Measurements from ENCODE around the gene ANKS6. TPM values are rescaled to one million over a fixed set of nuclear protein-coding genes. Genes with fewer than 3 reads are reported as not detected.

ANKS6 gene
- total and polyA plus RNA-seq, 2 experiments from 2014 or later, result 36.9 to 59.0 TPM

DNA sequence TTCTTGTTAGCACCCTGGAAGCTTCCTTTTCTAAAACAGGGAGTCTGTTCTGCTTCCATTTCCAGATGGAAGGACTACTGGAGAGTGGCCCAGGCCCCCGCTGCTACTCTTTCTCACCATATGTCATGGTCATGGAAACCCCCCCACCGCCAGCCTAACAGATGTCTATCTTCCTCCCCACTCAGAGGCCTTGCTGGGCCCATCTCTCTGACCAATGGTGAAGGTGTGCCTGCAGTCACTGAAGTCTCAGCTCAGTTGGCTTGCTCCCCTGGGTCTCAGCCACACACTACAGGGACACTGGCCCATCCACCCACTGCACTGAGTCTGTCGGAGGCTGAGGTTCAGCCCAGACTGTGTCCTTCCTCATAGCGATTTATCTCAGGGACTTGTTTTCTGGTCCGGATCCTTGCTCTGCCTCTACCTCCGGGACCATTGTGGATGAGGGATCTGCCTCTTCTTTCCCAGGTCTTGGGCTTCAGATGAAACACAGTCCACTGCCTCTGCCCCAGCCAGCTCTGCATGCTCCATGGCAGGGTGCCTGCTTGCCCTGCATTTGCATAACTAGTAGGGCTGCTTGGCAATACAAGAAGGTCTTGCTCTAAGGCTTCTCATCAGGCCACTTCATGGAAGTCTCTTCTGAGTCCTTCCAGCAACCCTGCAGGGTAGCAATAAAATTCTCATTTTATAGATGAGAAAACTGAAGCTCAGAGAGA is 42.0 kb upstream of the ANKS6 start:
- H3K79me2 ChIP-seq (replicated peaks; ENCODE audit: insufficient read depth), result no peaks in the 10 kb centered on the region
- H3K4me3 ChIP-seq, result no peak overlapping the region
- Mint-ChIP-seq H3K27me3 (ENCODE audit: insufficient read depth, low read depth, poor library complexity) (peaks cover 7% of the 10 kb centered on the region), H3K9me3 (no peaks in the 10 kb centered on the region), H3K4me3 (no peak overlapping the region; the same call in 2 of the 3 replicates), H3K36me3 (ENCODE audit: low read depth) (peaks cover 7% of the 10 kb centered on the region; the same call in 2 of the 3 replicates), H3K4me1 (peaks cover 9% of the 10 kb centered on the region), H3K27ac (peak overlapping the region; percentile 37; the same call in 1 of the 2 replicates)
- no peak overlapping the region for H2AFZ ChIP-seq
- ATAC-seq (peak; percentile 46; the same call in 2 of the 3 replicates), DNase-seq (ENCODE audit: low spot score) (no peak)
- H3K4me1 ChIP-seq (ENCODE audit: insufficient read depth), result no peaks in the 10 kb centered on the region
- H3K27ac ChIP-seq (ENCODE audit: low read depth), result no peak overlapping the region
- no peaks in the 10 kb centered on the region for H3K27me3 ChIP-seq (ENCODE audit: insufficient read depth)
- no peaks in the 10 kb centered on the region for H3K36me3 ChIP-seq (ENCODE audit: insufficient read depth)
- H3K4me2 ChIP-seq, result no peak overlapping the region
- no peaks in the 10 kb centered on the region; the same call in 1 of the 2 replicates for H4K20me1 ChIP-seq (replicated peaks; ENCODE audit: insufficient read depth)
- no peaks in the 10 kb centered on the region for H3K9me2 ChIP-seq (ENCODE audit: insufficient read depth)
- TF ChIP-seq NANOG (IDR thresholded peaks at IDR 0.05; ENCODE audit: borderline replicate concordance), result no peak
- TF ChIP-seq, protein P1, sequence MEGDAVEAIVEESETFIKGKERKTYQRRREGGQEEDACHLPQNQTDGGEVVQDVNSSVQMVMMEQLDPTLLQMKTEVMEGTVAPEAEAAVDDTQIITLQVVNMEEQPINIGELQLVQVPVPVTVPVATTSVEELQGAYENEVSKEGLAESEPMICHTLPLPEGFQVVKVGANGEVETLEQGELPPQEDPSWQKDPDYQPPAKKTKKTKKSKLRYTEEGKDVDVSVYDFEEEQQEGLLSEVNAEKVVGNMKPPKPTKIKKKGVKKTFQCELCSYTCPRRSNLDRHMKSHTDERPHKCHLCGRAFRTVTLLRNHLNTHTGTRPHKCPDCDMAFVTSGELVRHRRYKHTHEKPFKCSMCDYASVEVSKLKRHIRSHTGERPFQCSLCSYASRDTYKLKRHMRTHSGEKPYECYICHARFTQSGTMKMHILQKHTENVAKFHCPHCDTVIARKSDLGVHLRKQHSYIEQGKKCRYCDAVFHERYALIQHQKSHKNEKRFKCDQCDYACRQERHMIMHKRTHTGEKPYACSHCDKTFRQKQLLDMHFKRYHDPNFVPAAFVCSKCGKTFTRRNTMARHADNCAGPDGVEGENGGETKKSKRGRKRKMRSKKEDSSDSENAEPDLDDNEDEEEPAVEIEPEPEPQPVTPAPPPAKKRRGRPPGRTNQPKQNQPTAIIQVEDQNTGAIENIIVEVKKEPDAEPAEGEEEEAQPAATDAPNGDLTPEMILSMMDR (conservative IDR thresholded peaks at IDR 0.05; ENCODE audit: low read depth in 2 of 2), result no peak
- TF ChIP-seq ZNF114 (CRISPR knock-in tag; IDR thresholded peaks at IDR 0.05), result no peak
- no peak for TF ChIP-seq ZNF331 (CRISPR knock-in tag; IDR thresholded peaks at IDR 0.05; ENCODE audit: low read depth)
- H3F3A ChIP-seq (replicated peaks; ENCODE audit: low read depth), result no peaks in the 10 kb centered on the region

DNA sequence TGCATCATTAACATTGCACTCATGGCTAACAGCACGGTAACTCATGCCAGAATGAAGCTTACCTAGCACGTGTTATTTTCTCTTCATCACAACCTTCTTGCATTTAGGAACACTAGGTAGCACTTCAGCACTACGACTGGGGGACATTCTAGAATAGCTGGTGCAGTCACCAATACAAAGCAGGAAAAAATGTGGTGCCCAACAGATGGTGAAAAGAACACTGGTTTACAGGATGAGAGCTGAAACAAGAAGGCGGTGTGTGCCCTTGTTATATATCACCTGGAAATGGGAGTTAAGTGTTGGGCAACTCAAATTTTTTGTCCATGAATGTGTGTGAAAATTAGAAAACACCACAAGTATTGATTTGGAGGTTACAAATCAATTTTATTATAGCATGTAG is 41.2 kb upstream of the ANKS6 start:
- Mint-ChIP-seq H3K4me3 (no peak overlapping the region), H3K27me3 (ENCODE audit: insufficient read depth, low read depth, poor library complexity) (peaks cover 12% of the 10 kb centered on the region), H3K4me1 (peaks cover 9% of the 10 kb centered on the region), H3K36me3 (ENCODE audit: low read depth) (peaks cover 7% of the 10 kb centered on the region; the same call in 2 of the 3 replicates), H3K9me3 (no peaks in the 10 kb centered on the region), H3K27ac (no peak overlapping the region)
- H3K27me3 ChIP-seq (ENCODE audit: insufficient read depth), result no peaks in the 10 kb centered on the region
- H2AFZ ChIP-seq, result no peak overlapping the region
- no peak for ATAC-seq
- no peaks in the 10 kb centered on the region for H3F3A ChIP-seq (replicated peaks; ENCODE audit: low read depth)
- H3K4me3 ChIP-seq, result no peak overlapping the region
- H3K27ac ChIP-seq (ENCODE audit: low read depth), result no peak overlapping the region
- no peaks in the 10 kb centered on the region for H3K9me2 ChIP-seq (ENCODE audit: insufficient read depth)
- no peak overlapping the region for H3K4me2 ChIP-seq
- H3K4me1 ChIP-seq (ENCODE audit: insufficient read depth), result no peaks in the 10 kb centered on the region
- H3K36me3 ChIP-seq (ENCODE audit: insufficient read depth), result no peaks in the 10 kb centered on the region
- no peaks in the 10 kb centered on the region for H3K79me2 ChIP-seq (replicated peaks; ENCODE audit: insufficient read depth)
- no peak for DNase-seq (ENCODE audit: low spot score)
- H4K20me1 ChIP-seq (replicated peaks; ENCODE audit: insufficient read depth), result no peaks in the 10 kb centered on the region
- TF ChIP-seq POLR2AphosphoS5 (IDR thresholded peaks at IDR 0.05; ENCODE audit: low read depth) (no peak), STAT1 (IDR thresholded peaks at IDR 0.05; ENCODE audit: unreplicated experiment) (no peak), NANOG (IDR thresholded peaks at IDR 0.05; ENCODE audit: borderline replicate concordance) (no peak), EZH2 (IDR thresholded peaks at IDR 0.05; ENCODE audit: low read depth, unreplicated experiment) (no peak), EZH2phosphoT487 (IDR thresholded peaks at IDR 0.05; ENCODE audit: unreplicated experiment) (no peak)
- TF ChIP-seq, protein P1 (conservative IDR thresholded peaks at IDR 0.05; ENCODE audit: low read depth in 2 of 2), result no peak
- TF ChIP-seq, protein P2, sequence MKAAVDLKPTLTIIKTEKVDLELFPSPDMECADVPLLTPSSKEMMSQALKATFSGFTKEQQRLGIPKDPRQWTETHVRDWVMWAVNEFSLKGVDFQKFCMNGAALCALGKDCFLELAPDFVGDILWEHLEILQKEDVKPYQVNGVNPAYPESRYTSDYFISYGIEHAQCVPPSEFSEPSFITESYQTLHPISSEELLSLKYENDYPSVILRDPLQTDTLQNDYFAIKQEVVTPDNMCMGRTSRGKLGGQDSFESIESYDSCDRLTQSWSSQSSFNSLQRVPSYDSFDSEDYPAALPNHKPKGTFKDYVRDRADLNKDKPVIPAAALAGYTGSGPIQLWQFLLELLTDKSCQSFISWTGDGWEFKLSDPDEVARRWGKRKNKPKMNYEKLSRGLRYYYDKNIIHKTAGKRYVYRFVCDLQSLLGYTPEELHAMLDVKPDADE (IDR thresholded peaks at IDR 0.05), result no peak
